Testis (tissue), 3 donors: ENCODE data around the gene TRIM14. TPM values are rescaled to one million over a fixed set of nuclear protein-coding genes. Genes with fewer than 3 reads are reported as not detected.

Source experiments
- DNase-seq: peaks from one replicate; pipeline ENCODE4 v3.0.0-alpha.2; 2019
- H3K27ac ChIP-seq, 2 donors: fragments of 200-600 bp; sonication (generic); one replicate each; pipeline ENCODE4 v1.5.1; 2019
- H3K27me3 ChIP-seq: fragments of 200-600 bp; sonication (generic); one replicate; pipeline ENCODE4 v1.5.1; 2019
- H3K36me3 ChIP-seq: fragments of 200-600 bp; sonication (generic); one replicate; pipeline ENCODE4 v1.5.1; 2017; ENCODE audit warnings: low read depth; ENCODE audit errors: missing control alignments
- H3K4me1 ChIP-seq: fragments of 200-600 bp; sonication (generic); one replicate; pipeline ENCODE4 v1.5.1; 2019
- H3K4me3 ChIP-seq, 2 donors: fragments of 200-600 bp; sonication (generic); one replicate each; pipeline ENCODE4 v1.5.1; 2017 to 2019
- H3K9me3 ChIP-seq: fragments of 200-600 bp; sonication (generic); one replicate; pipeline ENCODE4 v1.5.1; 2017
- POLR2A ChIP-seq: fragments of 450-650 bp; IDR thresholded peaks from one replicate; pipeline ENCODE4 v1.6.1; 2017; ENCODE audit warnings: antibody characterized with exemption, mild to moderate bottlenecking, moderate library complexity
- WGBS, 2 donors: methylation state at CpG; one replicate each; pipeline ENCODE4 v1.1.5; 2018; 5-methylcytosine and 5-hydroxymethylcytosine counted together
- intact Hi-C: fragments of 100-400 bp; cut with DNase I; formaldehyde crosslinking; loops from one replicate; pipeline ENCODE4 v1.15.1; 2023; ENCODE audit warnings: low total_unique reads
- polyA plus RNA-seq: library from polyadenylated mRNA; stranded (reverse); fragments of 350-450 nt; fragmentation: Illumina TruSeq; extraction: RNeasy Lipid Tissue Mini Kit (QIAGEN cat#74804); gene quantifications from one replicate; pipeline ENCODE4 v1.2.3, GENCODE V29; 2014; ENCODE audit warnings: low read depth, low replicate concordance; ENCODE audit not compliant: insufficient read depth
- total RNA-seq, 2 donors: library from RNA; depleted of rRNA; stranded (reverse); fragments of >200 nt; gene quantifications; one replicate each; pipeline ENCODE4 v1.2.3, GENCODE V29; 2016
- TF ChIP-seq, protein P1 (sequence below), 3 experiments: fragments of 450-650 bp in 2 of 3; fragments of 200-600 bp in 1 of 3; sonication (generic) in 1 of 3; IDR thresholded peaks; one replicate each; pipeline ENCODE4 v1.5.1; 2016 to 2019; ENCODE audit warnings: antibody characterized with exemption in 3 of 3, mild to moderate bottlenecking in 2 of 3, moderate library complexity in 1 of 3

The TRIM14 gene
- total and polyA plus RNA-seq, 3 donors from 2014 or later: 17.3 to 21.3 (median 19.6) TPM

DNA sequence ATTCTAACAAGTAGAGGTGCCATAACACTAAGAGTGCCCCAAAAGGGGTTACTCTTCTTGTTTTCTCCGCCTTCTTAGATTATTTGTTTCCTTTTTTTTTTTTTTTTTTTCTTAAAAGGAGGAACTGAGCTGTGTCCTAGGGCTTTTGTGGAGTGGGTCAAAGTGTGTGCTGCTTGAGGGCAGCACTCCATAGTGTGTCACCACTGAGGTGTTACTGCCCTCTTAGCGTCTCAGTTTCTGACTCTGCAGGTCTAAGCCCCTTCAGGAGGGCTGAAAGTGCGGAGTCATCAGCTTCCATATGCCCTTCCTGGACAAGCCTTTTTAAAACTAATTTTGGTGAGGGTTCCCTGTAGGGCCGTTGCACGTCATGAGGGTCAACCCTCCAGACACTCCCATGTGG is 75.1 kb downstream of the TRIM14 start:
- Histone ChIP-seq H3K9me3 (no peaks in the 10 kb centered on the region), H3K4me3 (no peak overlapping the region), H3K36me3 (no peaks in the 10 kb centered on the region), H3K27ac (no peak overlapping the region), H3K4me1 (no peaks in the 10 kb centered on the region), H3K27me3 (no peaks in the 10 kb centered on the region)
- TF ChIP-seq, protein P1, sequence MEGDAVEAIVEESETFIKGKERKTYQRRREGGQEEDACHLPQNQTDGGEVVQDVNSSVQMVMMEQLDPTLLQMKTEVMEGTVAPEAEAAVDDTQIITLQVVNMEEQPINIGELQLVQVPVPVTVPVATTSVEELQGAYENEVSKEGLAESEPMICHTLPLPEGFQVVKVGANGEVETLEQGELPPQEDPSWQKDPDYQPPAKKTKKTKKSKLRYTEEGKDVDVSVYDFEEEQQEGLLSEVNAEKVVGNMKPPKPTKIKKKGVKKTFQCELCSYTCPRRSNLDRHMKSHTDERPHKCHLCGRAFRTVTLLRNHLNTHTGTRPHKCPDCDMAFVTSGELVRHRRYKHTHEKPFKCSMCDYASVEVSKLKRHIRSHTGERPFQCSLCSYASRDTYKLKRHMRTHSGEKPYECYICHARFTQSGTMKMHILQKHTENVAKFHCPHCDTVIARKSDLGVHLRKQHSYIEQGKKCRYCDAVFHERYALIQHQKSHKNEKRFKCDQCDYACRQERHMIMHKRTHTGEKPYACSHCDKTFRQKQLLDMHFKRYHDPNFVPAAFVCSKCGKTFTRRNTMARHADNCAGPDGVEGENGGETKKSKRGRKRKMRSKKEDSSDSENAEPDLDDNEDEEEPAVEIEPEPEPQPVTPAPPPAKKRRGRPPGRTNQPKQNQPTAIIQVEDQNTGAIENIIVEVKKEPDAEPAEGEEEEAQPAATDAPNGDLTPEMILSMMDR (IDR thresholded peaks at IDR 0.05): no peak
- no peak for TF ChIP-seq POLR2A
- intact Hi-C loops: no loop called here
- no peak for DNase-seq
- 88 to 89% methylated on average over 5 of the region's 5 CpGs for WGBS, 2 donors

GRCh38 chr9:98040212-98040611 is 78.8 kb downstream of the TRIM14 start:
- intact Hi-C loops: no loop called here
- TF ChIP-seq, protein P1 (IDR thresholded peaks at IDR 0.05): no peak
- TF ChIP-seq POLR2A: no peak
- no peaks in the 10 kb centered on the region for H3K9me3 ChIP-seq
- peaks cover 6% of the 10 kb centered on the region for H3K4me1 ChIP-seq
- 90 to 95% methylated on average over 6 of the region's 6 CpGs for WGBS, 2 donors
- H3K36me3 ChIP-seq: no peaks in the 10 kb centered on the region
- no peak overlapping the region for H3K27ac ChIP-seq
- no peak overlapping the region for H3K4me3 ChIP-seq
- H3K27me3 ChIP-seq: no peaks in the 10 kb centered on the region
- no peak for DNase-seq

- intact Hi-C loops: loop anchor here (10.0 kb wide), 1 partner anchor 115 kb away; the partner anchor contains the start of gene TRMO
- Histone ChIP-seq H3K4me3 (no peak overlapping the region), H3K27ac (no peak overlapping the region), H3K4me1 (peaks cover 6% of the 10 kb centered on the region), H3K36me3 (no peaks in the 10 kb centered on the region), H3K9me3 (no peaks in the 10 kb centered on the region), H3K27me3 (no peaks in the 10 kb centered on the region)
- TF ChIP-seq POLR2A: no peak
- TF ChIP-seq, protein P1 (IDR thresholded peaks at IDR 0.05): no peak
- WGBS, 2 donors: 78 to 83% methylated on average over 10 of the region's 10 CpGs
- no peak for DNase-seq
Measured at GRCh38 chr9:98039607-98040017, 79.4 kb downstream of the TRIM14 start.

GRCh38 chr9:98038958-98039357 is 80.1 kb downstream of the TRIM14 start:
- H3K36me3 ChIP-seq: no peaks in the 10 kb centered on the region
- H3K27me3 ChIP-seq: no peaks in the 10 kb centered on the region
- intact Hi-C loops: loop anchor here (10.0 kb wide), 1 partner anchor 114 kb away; the partner anchor contains the start of gene TRMO
- 79 to 81% methylated on average over 8 of the region's 8 CpGs for WGBS, 2 donors
- TF ChIP-seq, protein P1 (IDR thresholded peaks at IDR 0.05): no peak
- TF ChIP-seq POLR2A: no peak
- no peak overlapping the region for H3K4me3 ChIP-seq
- no peak for DNase-seq
- no peak overlapping the region for H3K27ac ChIP-seq
- peaks cover 6% of the 10 kb centered on the region for H3K4me1 ChIP-seq
- no peaks in the 10 kb centered on the region for H3K9me3 ChIP-seq

GRCh38 chr9:98037357-98037756 is 81.7 kb downstream of the TRIM14 start:
- TF ChIP-seq, protein P1 (IDR thresholded peaks at IDR 0.05): no peak
- TF ChIP-seq POLR2A: no peak
- Histone ChIP-seq H3K36me3 (no peaks in the 10 kb centered on the region), H3K4me1 (peaks cover 6% of the 10 kb centered on the region), H3K9me3 (no peaks in the 10 kb centered on the region), H3K27ac (no peak overlapping the region), H3K4me3 (no peak overlapping the region), H3K27me3 (no peaks in the 10 kb centered on the region)
- intact Hi-C loops: loop anchor here (10.0 kb wide), 1 partner anchor 113 kb away; the partner anchor contains the start of gene TRMO
- peak; percentile 48 for DNase-seq
